Prostate gland (tissue), 2 donors: ENCODE results near the gene RNF144B. TPM values are rescaled to one million over a fixed set of nuclear protein-coding genes. Genes with fewer than 3 reads are reported as not detected.

Experiments used
- DNase-seq: peaks from one replicate; pipeline ENCODE4 v3.0.0-alpha.2; 2019; ENCODE audit warnings: low spot score
- H3K27ac ChIP-seq, 2 donors: fragments of 200-600 bp; sonication (generic); 2 replicates each; pipeline ENCODE4 v1.5.1; 2017 to 2019
- H3K27me3 ChIP-seq: fragments of 200-600 bp; sonication (generic); replicated peaks from 2 replicates; pipeline ENCODE4 v1.5.1; 2019; ENCODE audit not compliant: insufficient read depth
- H3K36me3 ChIP-seq, 2 donors: fragments of 200-600 bp; sonication (generic); 1 replicate in 1 of 2; 2 replicates in 1 of 2; pipeline versions ENCODE4 v1.5.1 to v1.8.1; 2017 to 2019
- H3K4me1 ChIP-seq: fragments of 200-600 bp; sonication (generic); replicated peaks from 2 replicates; pipeline ENCODE4 v1.5.1; 2019
- H3K4me3 ChIP-seq, 2 donors: fragments of 200-600 bp; sonication (generic); 2 replicates each; pipeline ENCODE4 v1.5.1; 2017 to 2019
- H3K9me3 ChIP-seq: fragments of 200-600 bp; sonication (generic); 2 replicates; pipeline ENCODE4 v1.5.1; 2017
- CTCF ChIP-seq, 4 experiments: fragments of 200-600 bp in 2 of 4; fragments of 450-650 bp in 2 of 4; sonication (generic) in 2 of 4; IDR thresholded peaks; 1 replicate in 3 of 4; 2 replicates in 1 of 4; pipeline ENCODE4 v1.5.1; 2016 to 2019; ENCODE audit warnings: antibody characterized with exemption in 4 of 4, mild to moderate bottlenecking in 2 of 4, moderate library complexity in 2 of 4
- POLR2A ChIP-seq: fragments of 450-650 bp; IDR thresholded peaks from one replicate; pipeline ENCODE4 v1.6.1; 2016; ENCODE audit warnings: antibody characterized with exemption, mild to moderate bottlenecking
- POLR2AphosphoS5 ChIP-seq: sonication (generic); formaldehyde crosslinking; IDR thresholded peaks from one replicate; pipeline ENCODE4 v1.6.1; 2017; ENCODE audit warnings: antibody characterized with exemption
- WGBS: methylation state at CpG from one replicate; pipeline ENCODE4 v1.1.5; 2018; 5-methylcytosine and 5-hydroxymethylcytosine counted together
- intact Hi-C: fragments of 100-400 bp; cut with DNase I; formaldehyde crosslinking; loops from one replicate; pipeline ENCODE4 v1.14.2; 2022
- total RNA-seq, 2 donors: library from RNA; depleted of rRNA; stranded (reverse); fragments of >200 nt; gene quantifications; one replicate each; pipeline ENCODE4 v1.1.0, GENCODE V29; 2016

The RNF144B gene
- total RNA-seq, 2 donors from 2014 or later = 25.3 to 50.8 TPM

DNA sequence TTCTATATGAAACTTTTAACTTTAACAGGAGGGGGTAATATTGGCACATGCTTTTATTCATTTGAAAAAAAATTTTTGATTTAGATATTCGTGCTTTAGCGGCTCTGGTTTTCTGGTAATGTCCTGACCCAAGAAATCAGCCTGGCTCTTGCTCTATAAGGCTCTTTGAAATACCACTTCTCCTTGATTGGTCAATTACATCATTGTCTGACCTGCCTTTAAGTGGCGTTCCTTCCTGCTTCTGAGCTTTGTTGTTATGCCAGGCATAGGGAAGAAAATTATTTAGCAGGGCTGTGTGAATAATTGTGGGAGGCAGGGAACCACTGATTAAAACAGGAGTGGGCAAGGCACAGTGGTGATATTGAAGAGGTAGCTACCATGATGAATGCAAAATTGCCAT is 3.9 kb downstream of the RNF144B start:
- WGBS = 65% methylated on average over 3 of the region's 3 CpGs
- TF ChIP-seq POLR2A = no peak
- TF ChIP-seq POLR2AphosphoS5 = no peak
- no peak for TF ChIP-seq CTCF (IDR thresholded peaks at IDR 0.05)
- Histone ChIP-seq H3K27ac (peak overlapping the region in 1 of 2 donors; percentile 87), H3K4me1 (no peaks in the 10 kb centered on the region), H3K9me3 (no peaks in the 10 kb centered on the region), H3K4me3 (no peak overlapping the region), H3K27me3 (no peaks in the 10 kb centered on the region), H3K36me3 (no peaks in the 10 kb centered on the region)
- intact Hi-C loops = no loop called here
- no peak for DNase-seq

GRCh38 chr6:18392346-18392877 is 5.3 kb downstream of the RNF144B start:
- Histone ChIP-seq H3K27me3 (no peaks in the 10 kb centered on the region), H3K4me1 (no peaks in the 10 kb centered on the region), H3K27ac (no peak overlapping the region), H3K4me3 (no peak overlapping the region), H3K36me3 (no peaks in the 10 kb centered on the region), H3K9me3 (no peaks in the 10 kb centered on the region)
- TF ChIP-seq CTCF (IDR thresholded peaks at IDR 0.05) = no peak
- TF ChIP-seq POLR2AphosphoS5 = no peak
- TF ChIP-seq POLR2A = no peak
- intact Hi-C loops = no loop called here
- DNase-seq = no peak
- WGBS = 81% methylated on average over 2 of the region's 2 CpGs

GRCh38 chr6:18393698-18394097 is 6.5 kb downstream of the RNF144B start:
- Histone ChIP-seq H3K36me3 (no peaks in the 10 kb centered on the region), H3K27me3 (no peaks in the 10 kb centered on the region), H3K9me3 (no peaks in the 10 kb centered on the region), H3K4me1 (no peaks in the 10 kb centered on the region), H3K27ac (no peak overlapping the region), H3K4me3 (no peak overlapping the region)
- no peak for DNase-seq
- WGBS = 82% methylated on average over 2 of the region's 2 CpGs
- intact Hi-C loops = no loop called here
- TF ChIP-seq CTCF (IDR thresholded peaks at IDR 0.05) (no peak), POLR2A (no peak), POLR2AphosphoS5 (no peak)

GRCh38 chr6:18395177-18395855 is 8.2 kb downstream of the RNF144B start:
- no peaks in the 10 kb centered on the region for H3K4me1 ChIP-seq
- H3K4me3 ChIP-seq = no peak overlapping the region
- intact Hi-C loops = no loop called here
- DNase-seq = no peak
- H3K27ac ChIP-seq = no peak overlapping the region
- no peaks in the 10 kb centered on the region for H3K27me3 ChIP-seq
- WGBS = 49% methylated on average over 2 of the region's 2 CpGs
- H3K36me3 ChIP-seq = no peaks in the 10 kb centered on the region
- TF ChIP-seq CTCF (IDR thresholded peaks at IDR 0.05) (no peak), POLR2A (no peak), POLR2AphosphoS5 (no peak)
- no peaks in the 10 kb centered on the region for H3K9me3 ChIP-seq

- Histone ChIP-seq H3K27ac (no peak overlapping the region), H3K9me3 (no peaks in the 10 kb centered on the region), H3K36me3 (no peaks in the 10 kb centered on the region), H3K27me3 (no peaks in the 10 kb centered on the region), H3K4me3 (no peak overlapping the region), H3K4me1 (no peaks in the 10 kb centered on the region)
- TF ChIP-seq POLR2AphosphoS5 (no peak), POLR2A (no peak), CTCF (IDR thresholded peaks at IDR 0.05) (no peak)
- 96% methylated on average over 1 of the region's 1 CpG for WGBS
- intact Hi-C loops = no loop called here
- no peak for DNase-seq
These were observed 8.7 kb downstream of the RNF144B start for GRCh38 chr6:18395856-18396197.
